GM18868 (cell line): Measurements from ENCODE around the gene CDK6.
A peak's percentile ranks its signal among the peaks of the same experiment; 100 is the strongest.
"Not testable (repeated sequence)": the region's sequence is repeated elsewhere in the genome, so short reads cannot be mapped to it uniquely, and the experiment has no call there.

ENCODE experiments used
- ATAC-seq: cut with Tn5 transposase; IDR thresholded peaks from one replicate; pipeline ENCODE4 v1.9.1; 2021; ENCODE audit warnings: mild to moderate bottlenecking, moderate library complexity; ENCODE audit not compliant: unreplicated experiment

Gene CDK6

DNA sequence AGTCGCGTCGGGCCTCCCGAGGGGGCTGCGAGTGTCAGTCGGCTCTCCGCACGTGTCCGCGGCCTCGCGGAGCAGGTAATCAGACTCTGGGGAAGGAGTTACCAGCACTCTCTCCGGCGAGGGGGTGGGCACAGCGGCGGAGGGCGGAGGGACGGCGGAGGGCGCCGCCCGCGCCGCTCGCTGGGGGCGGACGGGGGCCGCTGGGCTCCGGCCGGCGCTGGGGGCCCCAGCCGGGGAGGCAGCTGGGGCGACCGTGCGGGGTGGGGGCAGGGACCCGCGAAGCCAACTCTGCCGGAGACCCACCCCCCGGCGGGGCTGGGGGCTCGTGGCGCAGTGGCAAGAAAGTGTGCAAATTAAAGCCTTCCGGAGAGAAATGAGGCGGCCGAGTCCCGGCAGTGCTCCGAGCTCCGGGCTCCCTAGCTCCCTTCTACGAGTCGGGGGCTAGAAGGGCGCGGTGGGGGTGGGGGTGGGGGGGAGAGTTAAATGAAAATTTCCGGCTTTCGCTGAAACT lies at the start of gene CDK6:
CDK6 (minus strand) TSS at position 85 of the 511 bp plus-strand sequence. CDS start 3,250 bp downstream, outside the sequence.
- ATAC-seq = peak; percentile 45

DNA sequence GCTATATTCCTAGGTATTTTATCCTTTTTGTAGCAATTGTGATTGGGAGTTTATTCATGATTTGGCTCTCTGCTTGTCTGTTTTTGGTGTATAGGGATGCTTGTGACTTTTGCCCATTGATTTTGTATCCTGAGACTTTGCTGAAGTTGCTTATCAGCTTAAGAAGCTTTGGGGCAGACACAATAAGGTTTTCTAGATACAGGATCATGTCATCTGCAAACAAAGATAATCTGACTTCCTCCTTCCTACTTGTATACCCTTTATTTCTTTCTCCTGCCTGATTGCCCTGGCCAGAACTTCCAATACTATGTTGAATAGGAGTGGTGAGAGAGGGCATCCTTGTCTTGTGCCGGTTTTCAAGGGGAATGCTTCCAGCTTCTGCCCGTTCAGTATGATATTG lies 49.7 kb upstream of the CDK6 start:
- not testable (repeated sequence) for ATAC-seq

DNA sequence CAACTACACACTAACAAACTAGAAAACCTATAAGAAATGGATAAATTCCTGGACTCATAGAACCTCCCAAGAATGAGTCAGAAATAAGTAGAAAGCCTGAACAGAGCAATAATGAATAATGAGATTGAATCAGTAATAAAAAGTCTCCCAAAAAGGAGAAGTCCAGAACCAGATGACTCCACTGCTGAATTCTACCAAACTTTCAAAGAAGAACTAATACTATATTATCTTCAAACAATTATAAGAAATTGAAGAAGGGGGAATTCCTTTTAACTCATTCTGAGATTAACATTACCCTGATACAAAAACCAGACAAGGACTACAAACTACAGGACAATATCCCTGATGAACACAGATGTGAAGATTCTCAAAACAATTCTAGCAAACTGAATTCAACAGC lies 47.8 kb upstream of the CDK6 start:
- ATAC-seq = peak; percentile 82

DNA sequence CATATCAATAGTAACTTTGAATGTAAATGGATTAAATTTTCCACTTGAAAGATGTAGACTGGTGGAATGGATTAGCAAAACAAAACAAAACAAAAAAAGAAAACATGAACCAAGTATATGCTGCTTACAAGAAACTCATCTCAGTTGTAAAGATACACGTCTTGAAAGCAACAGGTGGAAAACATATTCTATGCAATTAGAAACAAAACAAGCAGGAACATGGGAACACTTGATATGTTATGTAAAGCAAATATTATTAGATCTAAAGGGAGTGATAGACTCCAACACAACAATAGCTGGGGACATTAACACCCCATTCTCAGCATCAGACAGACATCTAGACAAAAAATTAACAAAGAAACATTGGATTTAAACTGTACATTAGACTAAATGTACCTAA lies 46.4 kb upstream of the CDK6 start:
- no peak for ATAC-seq

DNA sequence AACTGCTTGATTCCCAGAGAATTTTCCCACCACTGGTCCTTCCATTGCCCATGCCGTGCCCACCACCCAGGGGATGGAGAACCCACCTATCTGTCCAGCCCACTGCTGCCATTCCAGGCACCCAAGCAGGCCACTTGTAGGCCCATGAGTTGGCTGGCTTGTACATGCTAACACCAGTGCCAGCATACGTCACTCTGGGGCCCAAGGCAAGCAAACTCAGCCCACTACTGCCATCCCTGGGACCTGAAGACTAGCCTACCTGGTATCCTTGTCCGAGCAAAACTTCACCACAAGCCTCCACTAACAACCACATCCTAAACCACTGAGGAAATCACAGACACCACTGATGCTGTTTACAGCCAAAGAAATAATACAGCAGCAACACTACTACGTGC lies 44.7 kb upstream of the CDK6 start:
- no peak for ATAC-seq

DNA sequence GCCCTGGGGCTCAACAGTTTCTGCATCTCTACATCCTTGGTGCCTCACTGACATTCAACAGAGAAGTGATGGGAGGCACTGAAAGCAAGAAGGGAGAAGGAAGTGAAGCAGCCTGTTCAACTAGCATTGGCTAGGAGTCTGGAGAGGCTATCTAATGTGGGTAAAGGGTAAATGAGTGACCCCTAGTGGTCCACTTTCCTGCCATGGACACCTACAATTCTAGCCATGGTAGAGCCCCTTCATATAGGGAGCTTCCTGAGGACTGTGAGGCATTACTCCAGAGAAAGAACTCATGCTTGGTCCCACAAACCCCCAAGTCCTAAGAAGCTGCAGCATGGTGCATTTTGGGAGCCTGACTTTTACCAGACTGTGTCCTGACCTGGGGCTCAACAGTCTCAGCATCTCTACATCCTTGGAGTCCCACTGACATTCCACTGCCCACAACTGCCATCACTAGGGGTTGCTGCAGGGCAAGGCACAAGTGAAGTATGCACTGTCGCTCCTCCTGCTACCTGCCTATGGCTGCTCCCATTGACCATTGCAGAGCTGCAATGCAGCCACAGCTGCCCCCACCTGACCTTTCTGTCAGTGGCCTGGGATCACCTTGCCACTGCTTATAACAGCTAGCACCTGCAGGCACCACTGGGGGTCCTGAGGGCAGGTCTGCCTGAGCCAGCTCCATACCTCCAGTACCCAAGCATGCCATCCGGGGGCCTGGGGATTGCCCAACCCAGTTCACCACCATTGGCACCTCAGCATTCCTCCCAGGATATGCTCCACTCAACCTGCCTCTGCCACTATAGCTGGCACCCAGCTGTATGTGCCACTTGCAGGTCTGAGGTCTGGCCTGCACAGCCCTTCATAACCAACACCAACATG lies 44.1 kb upstream of the CDK6 start:
- no peak for ATAC-seq

DNA sequence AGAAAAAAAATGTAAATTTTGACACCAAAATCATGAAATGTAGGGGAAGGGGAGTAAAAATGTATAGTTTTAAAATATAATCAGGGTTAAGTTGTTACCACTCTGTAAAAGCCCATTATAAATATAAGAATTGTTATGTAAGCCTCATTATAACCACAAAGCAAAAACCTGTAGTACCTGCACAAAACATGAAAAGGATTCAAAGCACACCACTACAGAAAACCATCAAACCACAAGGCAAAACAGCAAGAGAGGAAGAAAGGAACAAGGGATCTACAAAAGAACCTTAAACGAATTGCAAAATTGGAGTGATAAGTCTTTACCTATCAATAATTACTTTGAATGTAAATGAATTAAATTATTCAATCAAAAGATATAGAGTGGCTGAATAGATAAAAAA lies 41.0 kb upstream of the CDK6 start:
- ATAC-seq = no peak

DNA sequence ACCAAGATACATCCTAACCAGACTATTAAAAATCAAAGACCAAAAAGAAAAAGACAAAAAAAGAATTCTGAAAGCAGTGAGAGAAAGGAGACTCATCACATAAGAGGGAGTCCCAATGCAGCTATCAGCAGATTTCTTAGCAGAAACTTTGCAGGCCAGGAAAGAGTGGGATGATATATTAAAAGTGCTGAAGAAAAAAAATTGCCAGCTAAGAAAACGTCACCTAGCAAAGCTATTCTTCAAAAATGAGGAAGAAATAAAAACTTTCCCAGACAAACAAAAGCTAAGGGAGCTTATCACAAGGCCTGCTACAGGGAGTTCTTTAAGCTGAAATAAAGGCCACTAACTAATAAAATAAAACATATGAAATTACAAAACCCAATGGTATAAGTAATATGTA lies 40.5 kb upstream of the CDK6 start:
- ATAC-seq = no peak

DNA sequence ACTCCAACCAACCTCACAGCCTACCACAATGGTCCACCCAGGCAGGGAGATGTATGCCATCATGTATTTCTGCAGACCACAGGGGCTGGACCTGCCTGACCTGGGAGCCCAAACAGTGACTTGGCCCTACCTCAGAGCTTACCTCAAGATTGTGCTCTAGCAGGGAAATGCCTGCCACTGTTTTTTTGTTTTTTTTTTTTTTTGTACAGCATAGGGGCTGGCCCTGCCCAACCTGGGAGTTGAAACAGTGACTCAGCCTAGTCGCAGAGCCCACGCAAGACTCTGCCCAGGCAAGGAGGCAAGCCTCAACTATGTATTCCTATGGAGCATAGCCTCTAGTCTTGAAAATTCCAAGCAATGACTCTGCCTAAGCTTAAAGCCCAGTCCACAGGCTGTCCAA lies 39.3 kb upstream of the CDK6 start:
- ATAC-seq = peak; percentile 66

DNA sequence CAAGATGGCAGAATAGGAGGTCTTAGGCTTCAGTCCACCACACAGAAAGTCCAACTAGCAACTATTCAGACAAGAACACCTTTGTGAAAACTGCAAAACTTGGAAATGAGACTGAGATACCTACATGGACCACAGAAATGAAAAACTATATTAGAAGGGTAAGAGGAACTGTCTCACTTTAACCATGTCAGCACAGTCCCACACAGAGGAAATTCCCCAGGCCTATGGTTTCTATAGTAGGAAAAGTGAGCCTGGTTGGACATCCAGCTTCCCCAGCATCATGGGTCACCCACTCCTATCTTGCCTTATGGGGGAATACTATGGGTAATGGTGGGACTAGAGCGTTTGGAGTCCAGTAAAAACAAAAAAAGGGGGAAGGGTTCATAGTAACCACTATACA lies 38.8 kb upstream of the CDK6 start:
- ATAC-seq = peak; percentile 49

DNA sequence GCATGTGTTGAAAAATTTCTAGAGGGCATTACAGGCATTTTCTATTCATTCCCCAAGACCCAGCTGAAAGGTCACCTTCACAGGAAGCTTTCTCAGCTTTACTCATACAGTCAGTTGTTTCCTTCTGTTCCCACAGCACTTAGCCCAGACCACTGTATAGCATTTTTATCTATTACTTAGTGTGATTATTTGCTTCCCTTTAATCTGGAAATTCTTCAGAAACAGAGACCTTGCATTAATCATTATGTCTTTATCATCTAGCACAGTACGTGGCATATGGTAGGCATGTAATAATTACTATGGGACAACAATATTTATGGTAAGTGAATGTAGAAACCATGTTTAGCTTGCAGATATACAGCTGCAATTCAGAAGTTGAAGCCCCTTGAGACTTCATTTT lies 38.2 kb upstream of the CDK6 start:
- ATAC-seq = no peak

DNA sequence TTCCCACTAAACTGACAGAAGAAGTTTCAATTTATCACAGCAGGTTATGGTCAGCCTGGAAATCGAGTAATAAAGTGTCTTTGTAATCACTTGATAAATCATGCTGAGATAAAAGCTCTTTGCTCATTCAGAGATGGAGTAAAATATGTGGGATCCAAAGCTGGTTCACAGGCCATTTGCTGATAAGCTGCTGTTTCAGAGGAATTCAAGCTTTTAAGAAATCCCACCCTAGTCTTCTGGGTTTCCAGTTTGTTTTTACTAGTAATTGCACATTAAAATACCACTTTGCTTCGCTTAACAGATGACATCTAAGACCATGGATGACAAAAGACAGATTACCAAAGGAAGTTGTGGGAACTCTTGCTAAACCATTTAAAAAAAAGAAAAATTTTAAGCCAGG lies 37.4 kb upstream of the CDK6 start:
- ATAC-seq = no peak

DNA sequence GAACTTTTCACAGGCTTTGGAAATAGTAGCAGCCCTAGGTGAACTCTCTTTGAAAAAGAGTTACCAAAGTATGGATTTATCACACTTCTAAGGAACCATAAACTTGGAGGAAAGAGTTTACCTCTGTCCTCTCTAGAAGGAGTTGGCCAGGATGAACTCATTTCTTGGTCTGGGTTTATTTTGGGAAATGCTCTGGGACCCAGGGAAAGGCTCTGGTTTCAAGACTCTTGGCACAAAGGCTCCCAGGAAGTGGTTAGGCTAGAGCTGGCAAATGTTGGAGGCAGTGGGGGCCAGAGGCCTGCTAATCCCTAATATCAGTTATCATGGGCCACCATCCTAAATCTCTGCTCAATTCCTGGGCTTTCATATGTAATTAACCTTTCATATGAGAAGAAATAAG lies 36.3 kb upstream of the CDK6 start:
- ATAC-seq = no peak

DNA sequence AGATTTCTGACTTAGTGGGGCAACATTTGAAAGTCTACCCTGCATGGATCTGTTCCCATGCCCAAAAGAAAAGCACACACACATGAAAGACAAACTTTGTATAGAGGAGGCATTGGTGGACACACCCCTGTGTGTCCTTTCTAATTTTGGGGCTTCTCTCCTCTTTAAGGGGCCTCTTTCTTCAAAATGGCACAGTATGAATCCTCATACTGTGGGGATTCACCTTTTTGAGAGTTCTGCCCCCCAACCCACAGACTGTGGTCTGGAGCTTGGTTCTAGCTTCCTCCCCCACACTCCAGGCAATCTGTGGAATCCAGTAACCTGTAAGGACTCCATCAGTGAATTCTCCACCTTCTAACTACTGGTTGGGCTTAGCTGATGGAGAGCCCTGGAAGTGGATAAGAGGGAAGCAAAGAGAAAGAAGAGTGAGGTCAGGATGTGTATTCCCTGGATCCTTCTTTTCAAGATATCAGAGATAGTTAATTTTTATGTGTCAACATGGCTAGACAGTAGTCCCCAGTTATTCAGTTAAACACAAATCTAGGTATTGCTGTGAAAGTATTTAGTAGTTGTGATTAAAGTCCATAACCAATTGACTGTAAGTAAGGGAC lies 32.4 kb upstream of the CDK6 start:
- no peak for ATAC-seq

DNA sequence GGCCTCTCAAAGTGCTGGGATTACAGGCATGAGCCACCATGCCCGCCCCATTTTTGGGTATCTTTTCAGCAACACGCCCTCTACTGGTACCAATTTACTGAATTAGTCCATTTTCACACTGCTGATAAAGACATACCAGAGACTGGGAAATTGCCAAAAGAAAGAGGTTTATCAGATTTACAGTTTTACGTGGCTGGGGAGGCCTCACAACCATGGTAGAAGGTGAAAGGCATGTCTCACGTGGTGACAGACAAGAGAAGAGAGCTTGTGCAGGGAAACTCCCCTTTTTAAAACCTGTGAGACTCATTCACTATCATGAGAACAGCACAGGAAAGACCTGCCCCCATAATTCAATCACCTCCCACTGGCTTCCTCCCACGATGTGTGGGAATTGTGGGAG lies 27.8 kb upstream of the CDK6 start:
- not testable (repeated sequence) for ATAC-seq

DNA sequence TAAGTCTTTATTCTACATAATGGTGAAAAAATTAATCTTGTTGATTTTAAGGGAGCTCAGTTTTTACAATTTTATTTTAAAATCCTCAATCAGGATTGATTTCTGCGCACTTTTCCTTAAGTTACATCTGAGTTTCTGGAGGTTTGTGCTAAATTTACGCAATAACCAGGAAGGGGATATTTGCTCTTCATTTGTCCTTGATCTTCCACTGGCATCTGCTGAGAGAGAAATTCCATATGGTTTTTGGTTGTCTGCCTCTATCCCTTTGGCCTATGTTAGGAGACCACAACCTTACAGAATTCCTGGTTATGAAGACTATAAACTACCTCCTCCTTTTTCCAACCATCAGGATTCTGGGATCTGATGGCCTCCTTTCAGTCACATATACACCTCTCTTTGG lies 20.1 kb upstream of the CDK6 start:
- no peak for ATAC-seq

DNA sequence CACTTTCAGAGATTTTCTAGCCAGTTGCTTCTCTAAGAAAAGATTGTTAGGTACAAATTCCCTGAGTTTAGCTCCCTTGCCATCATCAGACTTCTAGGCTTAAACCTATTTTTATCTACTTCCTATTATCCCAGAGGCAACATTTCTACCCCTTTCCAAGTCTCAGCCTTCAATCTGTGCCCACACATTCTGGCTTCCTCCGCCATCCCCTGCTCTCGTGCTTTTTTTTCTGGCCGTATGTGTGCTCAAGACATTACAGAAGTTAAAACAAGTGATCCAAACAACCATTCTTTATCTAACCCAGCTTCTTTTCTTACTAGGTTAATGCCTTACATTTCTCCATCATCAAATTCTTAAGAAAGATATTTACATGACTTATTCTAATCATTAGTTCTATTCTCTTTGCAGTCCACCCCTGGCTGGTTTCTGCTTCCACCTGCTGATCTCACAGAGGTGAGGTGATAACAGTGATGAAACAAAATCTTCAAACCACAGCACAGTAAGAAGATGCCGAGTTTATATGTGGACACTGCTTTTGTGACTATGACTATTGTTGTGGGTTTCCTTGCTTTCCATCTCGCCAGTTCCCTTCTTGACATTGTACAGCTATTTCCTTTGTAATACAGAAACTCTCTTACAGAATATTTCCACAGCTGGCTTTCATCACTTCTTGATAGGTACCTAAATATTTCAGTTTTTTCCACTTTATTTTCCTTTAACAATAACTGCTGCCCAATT lies 18.3 kb upstream of the CDK6 start:
- ATAC-seq = peak; percentile 73

DNA sequence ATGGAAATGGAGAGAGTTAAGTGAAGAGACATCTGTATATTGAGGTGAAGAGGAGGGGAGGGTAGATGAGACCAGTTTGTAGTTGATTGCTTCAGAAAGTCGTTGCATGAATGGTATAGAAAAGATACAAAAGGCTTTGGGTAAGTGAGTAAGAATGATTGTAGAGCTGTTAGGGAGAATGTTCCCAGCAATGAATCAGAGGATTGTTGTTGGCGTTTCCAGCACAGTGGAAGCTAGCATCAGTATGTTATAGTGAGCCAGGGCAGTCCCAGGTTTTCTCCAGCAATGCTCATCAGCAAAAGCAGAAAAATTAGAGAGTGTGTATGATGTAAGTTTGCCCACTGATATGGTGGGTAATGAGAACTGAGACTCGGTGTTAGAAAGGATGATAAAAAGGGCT lies 15.4 kb upstream of the CDK6 start:
- ATAC-seq = no peak

DNA sequence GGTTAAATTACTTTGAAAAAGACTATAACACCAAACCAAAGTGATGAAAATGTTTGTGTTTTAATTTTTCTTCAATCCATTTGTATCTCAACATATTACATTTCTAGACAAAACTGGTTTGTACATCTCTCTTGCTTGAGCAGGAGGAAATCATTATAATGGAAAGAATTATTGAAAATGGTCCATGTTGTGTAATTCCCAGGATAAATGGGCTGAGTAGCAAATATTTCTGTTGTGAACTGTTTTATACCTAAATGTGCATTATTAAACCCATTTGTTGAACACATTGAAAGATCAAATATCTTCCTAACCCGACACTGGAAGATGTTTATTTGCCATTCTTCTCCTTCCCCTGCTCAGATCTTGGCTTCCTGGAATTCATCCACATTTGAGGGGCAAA lies 14.1 kb upstream of the CDK6 start:
- ATAC-seq = no peak

DNA sequence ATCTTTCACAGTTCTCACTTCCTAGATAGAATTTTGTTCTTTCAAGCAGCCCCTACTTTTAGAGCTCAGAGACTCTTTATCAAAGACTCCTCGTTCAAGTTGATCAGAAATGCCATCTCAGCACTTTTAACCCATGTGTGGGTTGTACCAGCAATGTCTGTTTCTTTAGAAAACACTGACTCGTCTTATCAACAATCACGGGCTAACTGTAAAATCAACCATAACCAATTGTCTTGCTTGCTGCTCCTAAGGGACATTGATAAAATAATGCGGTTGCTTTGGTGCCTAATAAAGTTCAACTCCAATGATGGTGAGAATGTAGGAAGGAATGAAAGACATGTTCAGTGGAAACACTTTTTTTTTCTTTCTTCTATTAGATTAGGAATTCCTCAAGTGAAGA lies 12.9 kb upstream of the CDK6 start:
- no peak for ATAC-seq

DNA sequence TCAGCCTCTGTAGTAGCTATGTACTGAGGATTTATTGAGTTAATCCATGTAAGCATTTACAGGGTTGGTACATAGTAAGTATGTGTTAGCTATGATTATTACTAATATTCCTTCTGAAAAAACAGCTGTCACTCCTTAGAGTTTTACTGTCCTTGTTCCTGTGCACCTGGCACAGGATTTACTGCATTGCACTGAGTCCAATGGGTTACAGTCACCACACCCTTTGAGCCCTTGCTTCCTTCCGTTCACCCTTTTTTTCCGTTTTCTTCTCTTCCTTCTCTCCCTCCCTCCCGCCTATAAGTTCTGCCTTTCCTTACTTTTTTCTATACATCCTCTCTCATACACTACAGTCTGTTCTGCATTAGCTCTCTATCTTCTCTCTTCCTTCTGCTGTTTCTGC lies 12.5 kb upstream of the CDK6 start:
- ATAC-seq = no peak

DNA sequence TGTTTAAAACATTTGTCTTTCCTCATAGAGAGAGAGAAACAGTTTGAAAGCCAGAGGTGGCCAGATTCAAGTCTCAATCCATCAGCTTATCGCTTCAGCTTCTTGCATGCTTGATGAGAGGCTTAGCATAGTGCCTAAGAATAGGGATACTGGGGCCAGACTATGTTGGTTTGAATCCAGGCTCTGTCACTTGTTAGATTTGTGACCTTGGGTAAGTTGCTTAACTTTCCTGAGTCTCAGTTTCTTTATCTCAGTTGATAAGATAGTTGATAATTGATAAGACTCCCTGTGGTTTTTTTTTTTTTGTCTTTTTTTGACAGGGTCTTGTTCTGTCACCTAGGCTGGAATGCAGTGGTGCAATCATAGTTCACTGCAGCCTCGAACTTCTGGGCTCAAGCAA lies 12.1 kb upstream of the CDK6 start:
- no peak for ATAC-seq
